Endodermal cell (in vitro differentiated cells): ENCODE results near the gene UNC93A. TPM values are rescaled to one million over a fixed set of nuclear protein-coding genes. Genes with fewer than 3 reads are reported as not detected.
A peak's percentile ranks its signal among the peaks of the same experiment; 100 is the strongest.

Experiments
- DNase-seq: peaks from one replicate; pipeline ENCODE4 v3.0.0-alpha.2; 2017
- H3K27ac ChIP-seq: 2 replicates; pipeline ENCODE4 v1.5.1; 2013; ENCODE audit warnings: mild to moderate bottlenecking, low read depth, low read length, moderate library complexity
- H3K27me3 ChIP-seq: 2 replicates; pipeline ENCODE4 v1.6.1; 2013; ENCODE audit warnings: mild to moderate bottlenecking, low read length, moderate library complexity; ENCODE audit not compliant: insufficient read depth, control insufficient read depth, poor library complexity, severe bottlenecking
- H3K36me3 ChIP-seq: 2 replicates; pipeline ENCODE4 v1.7.0; 2013; ENCODE audit warnings: mild to moderate bottlenecking, low read length, moderate library complexity; ENCODE audit not compliant: control insufficient read depth, insufficient read depth
- H3K4me1 ChIP-seq: one replicate; pipeline ENCODE4 v1.7.0; 2013; ENCODE audit warnings: low read length; ENCODE audit not compliant: control insufficient read depth, insufficient read depth
- H3K4me3 ChIP-seq: 2 replicates; pipeline ENCODE4 v1.5.1; 2013; ENCODE audit warnings: mild to moderate bottlenecking, low read length, moderate library complexity
- H3K9ac ChIP-seq: 2 replicates; pipeline ENCODE4 v1.6.1; 2013; ENCODE audit warnings: mild to moderate bottlenecking, low read length, moderate library complexity; ENCODE audit not compliant: poor library complexity, severe bottlenecking; ENCODE audit errors: extremely low read depth
- H3K9me3 ChIP-seq: 2 replicates; pipeline ENCODE4 v1.6.1; 2013; ENCODE audit warnings: mild to moderate bottlenecking, low read length, moderate library complexity; ENCODE audit not compliant: control insufficient read depth
- H3K27ac Mint-ChIP-seq: 2 replicates; pipeline ENCODE4 v1.8.0; 2020; ENCODE audit warnings: mixed read lengths
- H3K27me3 Mint-ChIP-seq: 2 replicates; pipeline ENCODE4 v1.8.0; 2021; ENCODE audit warnings: mild to moderate bottlenecking, mixed read lengths; ENCODE audit not compliant: insufficient read depth
- H3K36me3 Mint-ChIP-seq: 2 replicates; pipeline ENCODE4 v1.8.0; 2020; ENCODE audit warnings: low read depth, mixed read lengths
- H3K4me1 Mint-ChIP-seq: 2 replicates; pipeline ENCODE4 v1.8.0; 2020; ENCODE audit warnings: mixed read lengths
- H3K4me3 Mint-ChIP-seq: 2 replicates; pipeline ENCODE4 v1.8.0; 2020; ENCODE audit warnings: mild to moderate bottlenecking, moderate library complexity, mixed read lengths
- H3K9me3 Mint-ChIP-seq: 2 replicates; pipeline ENCODE4 v1.8.0; 2020; ENCODE audit warnings: mild to moderate bottlenecking, mixed read lengths
- CTCF ChIP-seq: fragments of 200-600 bp; sonication (generic); conservative IDR thresholded peaks from 2 replicates; pipeline ENCODE4 v1.5.0; 2021; ENCODE audit warnings: antibody characterized with exemption, mild to moderate bottlenecking
- WGBS, 2 experiments: methylation state at CpG; one replicate each; pipeline versions ENCODE4 v1.1.5 to v1.1.7; 2013; ENCODE audit warnings: missing lambda C conversion rate in 2 of 2, mixed read lengths in 1 of 2; ENCODE audit not compliant: insufficient coverage in 1 of 2, insufficient read length in 1 of 2; 5-methylcytosine and 5-hydroxymethylcytosine counted together
- total RNA-seq, 2 donors: library from RNA; stranded (reverse); fragmentation: NEBNext Ultra II Directional in 1 of 2; extraction: Animal tissue kit (Norgen Biotek cat#: 25700) in 1 of 2; gene quantifications; 2 replicates in 1 of 2; 3 replicates in 1 of 2; pipeline ENCODE4 v1.2.1, GENCODE V29; 2021

The UNC93A gene
- total RNA-seq, 2 donors from 2014 or later = 2.0 to 4.0 TPM

- H3K9ac ChIP-seq = no peak overlapping the region
- 68 to 77% methylated on average over 7 to 11 of the region's 11 CpGs for WGBS, 2 experiments
- peaks cover 21% of the 10 kb centered on the region for H3K4me1 ChIP-seq
- Mint-ChIP-seq H3K9me3 (no peaks in the 10 kb centered on the region), H3K36me3 (no peaks in the 10 kb centered on the region), H3K27ac (peak overlapping the region; percentile 90), H3K4me1 (peaks cover 67% of the 10 kb centered on the region), H3K4me3 (no peak overlapping the region), H3K27me3 (peaks cover 17% of the 10 kb centered on the region)
- no peaks in the 10 kb centered on the region for H3K9me3 ChIP-seq
- no peaks in the 10 kb centered on the region for H3K27me3 ChIP-seq
- TF ChIP-seq CTCF = no peak
- peak; percentile 57 for DNase-seq
- H3K4me3 ChIP-seq = no peak overlapping the region
- H3K36me3 ChIP-seq = no peaks in the 10 kb centered on the region
- H3K27ac ChIP-seq = no peak overlapping the region
These were observed 18.3 kb upstream of the UNC93A start for GRCh38 chr6:167272696-167273379.

GRCh38 chr6:167274270-167274669, 16.8 kb upstream of the UNC93A start:
- DNase-seq = no peak
- no peaks in the 10 kb centered on the region for H3K27me3 ChIP-seq
- 77 to 94% methylated on average over 3 to 6 of the region's 6 CpGs for WGBS, 2 experiments
- H3K27ac Mint-ChIP-seq = no peak overlapping the region
- H3K36me3 Mint-ChIP-seq = no peaks in the 10 kb centered on the region
- no peak overlapping the region for H3K9ac ChIP-seq
- H3K4me1 Mint-ChIP-seq = peaks cover 67% of the 10 kb centered on the region
- H3K4me3 Mint-ChIP-seq = no peak overlapping the region
- peaks cover 17% of the 10 kb centered on the region for H3K27me3 Mint-ChIP-seq
- no peaks in the 10 kb centered on the region for H3K36me3 ChIP-seq
- H3K9me3 Mint-ChIP-seq = no peaks in the 10 kb centered on the region
- H3K27ac ChIP-seq = no peak overlapping the region
- no peaks in the 10 kb centered on the region for H3K9me3 ChIP-seq
- TF ChIP-seq CTCF = no peak
- peaks cover 21% of the 10 kb centered on the region for H3K4me1 ChIP-seq
- no peak overlapping the region for H3K4me3 ChIP-seq

- peaks cover 27% of the 10 kb centered on the region for H3K4me1 ChIP-seq
- H3K4me3 ChIP-seq = no peak overlapping the region
- H3K36me3 ChIP-seq = no peaks in the 10 kb centered on the region
- no peak overlapping the region for H3K27ac Mint-ChIP-seq
- peaks cover 17% of the 10 kb centered on the region for H3K27me3 Mint-ChIP-seq
- 88 to 94% methylated on average over 7 to 8 of the region's 8 CpGs for WGBS, 2 experiments
- no peaks in the 10 kb centered on the region for H3K9me3 Mint-ChIP-seq
- H3K9me3 ChIP-seq = no peaks in the 10 kb centered on the region
- no peak overlapping the region for H3K9ac ChIP-seq
- DNase-seq = no peak
- H3K4me1 Mint-ChIP-seq = peaks cover 73% of the 10 kb centered on the region
- H3K27me3 ChIP-seq = no peaks in the 10 kb centered on the region
- H3K36me3 Mint-ChIP-seq = no peaks in the 10 kb centered on the region
- no peak overlapping the region for H3K27ac ChIP-seq
- TF ChIP-seq CTCF = no peak
- no peak overlapping the region for H3K4me3 Mint-ChIP-seq
These were observed 16.1 kb upstream of the UNC93A start for GRCh38 chr6:167275001-167275400.
